Trophoblast cell (in vitro differentiated cells and primary cell): ENCODE results near the gene IL24.

Experiments
- DNase-seq, 2 donors: peaks; one replicate each; pipeline ENCODE4 v3.0.0-alpha.2; 2016
- H2AFZ ChIP-seq: 2 replicates; pipeline ENCODE4 v1.6.1; 2013; ENCODE audit warnings: low read length, moderate library complexity, mild to moderate bottlenecking; ENCODE audit not compliant: insufficient read depth, poor library complexity
- H2AK5ac ChIP-seq: 2 replicates; pipeline ENCODE4 v1.6.1; 2013; ENCODE audit warnings: mild to moderate bottlenecking, low read length
- H2BK120ac ChIP-seq: 2 replicates; pipeline ENCODE4 v1.6.1; 2013; ENCODE audit warnings: low read length, mild to moderate bottlenecking, moderate library complexity; ENCODE audit not compliant: insufficient read depth, poor library complexity
- H2BK12ac ChIP-seq: 2 replicates; pipeline ENCODE4 v1.6.1; 2013; ENCODE audit warnings: mild to moderate bottlenecking, low read length, moderate library complexity
- H2BK5ac ChIP-seq: 2 replicates; pipeline ENCODE4 v1.6.1; 2013; ENCODE audit warnings: low read length, low read depth, moderate library complexity, mild to moderate bottlenecking; ENCODE audit not compliant: poor library complexity
- H3K14ac ChIP-seq: 2 replicates; pipeline ENCODE4 v1.6.1; 2013; ENCODE audit warnings: mild to moderate bottlenecking, low read length
- H3K18ac ChIP-seq: 2 replicates; pipeline ENCODE4 v1.6.1; 2013; ENCODE audit warnings: mild to moderate bottlenecking, low read length
- H3K23ac ChIP-seq: 2 replicates; pipeline ENCODE4 v1.6.1; 2013; ENCODE audit warnings: low read length
- H3K27ac ChIP-seq: 2 replicates; pipeline ENCODE4 v1.5.1; 2013; ENCODE audit warnings: low read depth, mild to moderate bottlenecking, inconsistent platforms, low read length, moderate library complexity
- H3K27me3 ChIP-seq: 2 replicates; pipeline ENCODE4 v1.6.1; 2013; ENCODE audit warnings: inconsistent platforms, mild to moderate bottlenecking, low read length, moderate library complexity; ENCODE audit not compliant: insufficient read depth
- H3K36me3 ChIP-seq, 2 experiments: 1 replicate in 1 of 2; 2 replicates in 1 of 2; pipeline ENCODE4 v1.6.1; 2013; ENCODE audit warnings: low read length in 2 of 2, mild to moderate bottlenecking in 2 of 2, moderate library complexity in 1 of 2; ENCODE audit not compliant: insufficient read depth in 2 of 2, control insufficient read depth in 1 of 2
- H3K4ac ChIP-seq: 2 replicates; pipeline ENCODE4 v1.6.1; 2013; ENCODE audit warnings: low read depth, mild to moderate bottlenecking, low read length, moderate library complexity
- H3K4me1 ChIP-seq, 2 experiments: 1 replicate in 1 of 2; 2 replicates in 1 of 2; pipeline ENCODE4 v1.6.1; 2013; ENCODE audit warnings: low read length in 2 of 2, mild to moderate bottlenecking in 2 of 2, moderate library complexity in 1 of 2; ENCODE audit not compliant: insufficient read depth in 2 of 2, control insufficient read depth in 1 of 2
- H3K4me2 ChIP-seq: 2 replicates; pipeline ENCODE4 v1.6.1; 2013; ENCODE audit warnings: inconsistent platforms, mild to moderate bottlenecking, low read length, moderate library complexity
- H3K4me3 ChIP-seq: 2 replicates; pipeline ENCODE4 v1.5.1; 2013; ENCODE audit warnings: mild to moderate bottlenecking, low read depth, low read length, inconsistent platforms
- H3K79me1 ChIP-seq: one replicate; pipeline ENCODE4 v1.6.1; 2013; ENCODE audit warnings: low read length
- H3K79me2 ChIP-seq: 2 replicates; pipeline ENCODE4 v1.6.1; 2013; ENCODE audit warnings: low read length, mild to moderate bottlenecking; ENCODE audit not compliant: control insufficient read depth, insufficient read depth, poor library complexity
- H3K9ac ChIP-seq: 2 replicates; pipeline ENCODE4 v1.6.1; 2013; ENCODE audit warnings: mild to moderate bottlenecking, low read length
- H3K9me3 ChIP-seq: 2 replicates; pipeline ENCODE4 v1.6.1; 2013; ENCODE audit warnings: low read depth, mild to moderate bottlenecking, control low read depth, inconsistent platforms, low read length; ENCODE audit not compliant: insufficient read depth
- H4K12ac ChIP-seq: 2 replicates; pipeline ENCODE4 v1.6.1; 2013; ENCODE audit warnings: low read depth, mild to moderate bottlenecking, low read length, moderate library complexity
- H4K8ac ChIP-seq: 2 replicates; pipeline ENCODE4 v1.6.1; 2013; ENCODE audit warnings: low read depth, mild to moderate bottlenecking, low read length, moderate library complexity
- H4K91ac ChIP-seq: one replicate; pipeline ENCODE4 v1.6.1; 2013; ENCODE audit warnings: low read depth, mild to moderate bottlenecking, low read length, moderate library complexity
- WGBS: extraction: QIAGEN DNeasy Blood & Tissue Kit; methylation state at CpG from one replicate; pipeline ENCODE4 v1.1.7; 2013; ENCODE audit warnings: missing lambda C conversion rate; ENCODE audit not compliant: insufficient read length, insufficient coverage; ENCODE audit errors: extremely low coverage; 5-methylcytosine and 5-hydroxymethylcytosine counted together

The IL24 gene

GRCh38 chr1:206949641-206950040 is 52.4 kb downstream of the IL24 start:
- no CpG with 5 or more reads among the region's 5 CpGs for WGBS
- H3K23ac ChIP-seq, result no peak overlapping the region
- H2AFZ ChIP-seq, result no peak overlapping the region

GRCh38 chr1:206951318-206952100 is 54.3 kb downstream of the IL24 start:
- H2AK5ac ChIP-seq, result no peak overlapping the region
- H3K9ac ChIP-seq, result no peak overlapping the region
- no peak overlapping the region for H3K18ac ChIP-seq
- H3K79me2 ChIP-seq, result no peaks in the 10 kb centered on the region
- H3K9me3 ChIP-seq, result peaks cover 2% of the 10 kb centered on the region
- H3K36me3 ChIP-seq, result no peaks in the 10 kb centered on the region
- no peaks in the 10 kb centered on the region for H3K4me1 ChIP-seq
- no peaks in the 10 kb centered on the region for H3K79me1 ChIP-seq
- H2BK120ac ChIP-seq, result no peak overlapping the region
- H3K14ac ChIP-seq, result no peak overlapping the region
- no peak overlapping the region for H2BK12ac ChIP-seq
- no peak overlapping the region for H4K8ac ChIP-seq
- H3K23ac ChIP-seq, result no peak overlapping the region
- no peak overlapping the region for H2AFZ ChIP-seq
- no peak overlapping the region for H2BK5ac ChIP-seq
- no peak for DNase-seq
- WGBS, result no CpG with 5 or more reads among the region's 4 CpGs
- no peak overlapping the region for H3K27ac ChIP-seq
- no peak overlapping the region for H3K4me3 ChIP-seq
- no peaks in the 10 kb centered on the region for H3K27me3 ChIP-seq
- no peak overlapping the region for H4K91ac ChIP-seq
- H3K4me2 ChIP-seq, result no peak overlapping the region
- H3K4ac ChIP-seq, result no peak overlapping the region
- H4K12ac ChIP-seq, result no peak overlapping the region

More at GRCh38 chr1:206949641-206950040, 52.4 kb downstream of the IL24 start:
- H3K4ac ChIP-seq, result no peak overlapping the region
- H3K18ac ChIP-seq, result no peak overlapping the region
- no peaks in the 10 kb centered on the region for H3K36me3 ChIP-seq
- no peak overlapping the region for H3K4me2 ChIP-seq
- no peak for DNase-seq
- no peak overlapping the region for H3K4me3 ChIP-seq
- H3K4me1 ChIP-seq, result no peaks in the 10 kb centered on the region
- no peak overlapping the region for H3K14ac ChIP-seq
- no peaks in the 10 kb centered on the region for H3K79me1 ChIP-seq
- no peak overlapping the region for H2AK5ac ChIP-seq
- peaks cover 2% of the 10 kb centered on the region for H3K9me3 ChIP-seq
- H4K8ac ChIP-seq, result no peak overlapping the region
- H3K27me3 ChIP-seq, result no peaks in the 10 kb centered on the region
- no peak overlapping the region for H4K12ac ChIP-seq
- H3K9ac ChIP-seq, result no peak overlapping the region
- no peak overlapping the region for H3K27ac ChIP-seq
- no peak overlapping the region for H2BK5ac ChIP-seq
- H4K91ac ChIP-seq, result no peak overlapping the region
- no peak overlapping the region for H2BK120ac ChIP-seq
- H3K79me2 ChIP-seq, result no peaks in the 10 kb centered on the region
- no peak overlapping the region for H2BK12ac ChIP-seq

GRCh38 chr1:206952171-206952570 is 54.9 kb downstream of the IL24 start:
- Histone ChIP-seq H4K12ac (no peak overlapping the region), H3K79me1 (no peaks in the 10 kb centered on the region), H3K18ac (no peak overlapping the region), H3K27me3 (no peaks in the 10 kb centered on the region), H3K23ac (no peak overlapping the region), H2BK120ac (no peak overlapping the region), H3K9ac (no peak overlapping the region), H3K14ac (no peak overlapping the region), H2AFZ (no peak overlapping the region), H2AK5ac (no peak overlapping the region), H3K4ac (no peak overlapping the region), H4K8ac (no peak overlapping the region), H3K9me3 (peaks cover 2% of the 10 kb centered on the region), H2BK5ac (no peak overlapping the region), H3K4me1 (no peaks in the 10 kb centered on the region), H3K79me2 (no peaks in the 10 kb centered on the region), H3K27ac (no peak overlapping the region), H2BK12ac (no peak overlapping the region), H3K4me3 (no peak overlapping the region), H4K91ac (no peak overlapping the region), H3K36me3 (no peaks in the 10 kb centered on the region), H3K4me2 (no peak overlapping the region)
- WGBS, result no CpG with 5 or more reads among the region's 4 CpGs
- DNase-seq, result peak; percentile 51

- no peak overlapping the region for H3K14ac ChIP-seq
- no peak overlapping the region for H3K9ac ChIP-seq
- H3K4me2 ChIP-seq, result no peak overlapping the region
- H3K4me3 ChIP-seq, result no peak overlapping the region
- DNase-seq, result no peak
- no peak overlapping the region for H2AK5ac ChIP-seq
- no peak overlapping the region for H3K4ac ChIP-seq
- H4K12ac ChIP-seq, result no peak overlapping the region
- H3K79me2 ChIP-seq, result no peaks in the 10 kb centered on the region
- no peak overlapping the region for H2AFZ ChIP-seq
- no peak overlapping the region for H4K91ac ChIP-seq
- peaks cover 2% of the 10 kb centered on the region for H3K9me3 ChIP-seq
- H4K8ac ChIP-seq, result no peak overlapping the region
- no peak overlapping the region for H3K23ac ChIP-seq
- no peaks in the 10 kb centered on the region for H3K36me3 ChIP-seq
- no peaks in the 10 kb centered on the region for H3K4me1 ChIP-seq
- no peak overlapping the region for H3K18ac ChIP-seq
- no peak overlapping the region for H3K27ac ChIP-seq
- no peak overlapping the region for H2BK12ac ChIP-seq
- no CpG with 5 or more reads among the region's 3 CpGs for WGBS
- H3K27me3 ChIP-seq, result no peaks in the 10 kb centered on the region
- no peak overlapping the region for H2BK120ac ChIP-seq
- H2BK5ac ChIP-seq, result no peak overlapping the region
- no peaks in the 10 kb centered on the region for H3K79me1 ChIP-seq
Observed at GRCh38 chr1:206953126-206953525, 55.9 kb downstream of the IL24 start.
